Stimulated activated effector memory CD8-positive, alpha-beta T cell treated with anti-CD3 and anti-CD28 coated beads, Interleukin-12 subunit alpha, Interleukin-12 subunit beta, amount 100 ng/mL, for 72 hours (primary cell): ENCODE data around the gene BICDL2.
A peak's percentile ranks its signal among the peaks of the same experiment; 100 is the strongest.
"Not testable (repeated sequence)": the region's sequence is repeated elsewhere in the genome, so short reads cannot be mapped to it uniquely, and the experiment has no call there.

Experiments
- ATAC-seq: fragments of 150-1000 bp; cut with Tn5 transposase; 2 replicates; pipeline ENCODE4 v1.10.0; 2021
- DNase-seq, 2 donors: peaks; one replicate each; pipeline ENCODE4 v3.0.0; 2021 to 2022; ENCODE audit warnings: low spot score in 2 of 2
- H3K27ac Mint-ChIP-seq: one replicate; pipeline ENCODE4 v1.8.0; 2022; ENCODE audit warnings: mild to moderate bottlenecking, mixed read lengths
- H3K36me3 Mint-ChIP-seq: one replicate; pipeline ENCODE4 v1.8.0; 2022; ENCODE audit warnings: mild to moderate bottlenecking, mixed read lengths
- H3K4me1 Mint-ChIP-seq: one replicate; pipeline ENCODE4 v1.8.0; 2022; ENCODE audit warnings: mixed read lengths
- H3K4me3 Mint-ChIP-seq: one replicate; pipeline ENCODE4 v1.8.0; 2022; ENCODE audit warnings: mild to moderate bottlenecking, mixed read lengths
- H3K9me3 Mint-ChIP-seq: one replicate; pipeline ENCODE4 v1.8.0; 2022; ENCODE audit warnings: mixed read lengths

The BICDL2 gene, protein sequence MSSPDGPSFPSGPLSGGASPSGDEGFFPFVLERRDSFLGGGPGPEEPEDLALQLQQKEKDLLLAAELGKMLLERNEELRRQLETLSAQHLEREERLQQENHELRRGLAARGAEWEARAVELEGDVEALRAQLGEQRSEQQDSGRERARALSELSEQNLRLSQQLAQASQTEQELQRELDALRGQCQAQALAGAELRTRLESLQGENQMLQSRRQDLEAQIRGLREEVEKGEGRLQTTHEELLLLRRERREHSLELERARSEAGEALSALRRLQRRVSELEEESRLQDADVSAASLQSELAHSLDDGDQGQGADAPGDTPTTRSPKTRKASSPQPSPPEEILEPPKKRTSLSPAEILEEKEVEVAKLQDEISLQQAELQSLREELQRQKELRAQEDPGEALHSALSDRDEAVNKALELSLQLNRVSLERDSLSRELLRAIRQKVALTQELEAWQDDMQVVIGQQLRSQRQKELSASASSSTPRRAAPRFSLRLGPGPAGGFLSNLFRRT

DNA sequence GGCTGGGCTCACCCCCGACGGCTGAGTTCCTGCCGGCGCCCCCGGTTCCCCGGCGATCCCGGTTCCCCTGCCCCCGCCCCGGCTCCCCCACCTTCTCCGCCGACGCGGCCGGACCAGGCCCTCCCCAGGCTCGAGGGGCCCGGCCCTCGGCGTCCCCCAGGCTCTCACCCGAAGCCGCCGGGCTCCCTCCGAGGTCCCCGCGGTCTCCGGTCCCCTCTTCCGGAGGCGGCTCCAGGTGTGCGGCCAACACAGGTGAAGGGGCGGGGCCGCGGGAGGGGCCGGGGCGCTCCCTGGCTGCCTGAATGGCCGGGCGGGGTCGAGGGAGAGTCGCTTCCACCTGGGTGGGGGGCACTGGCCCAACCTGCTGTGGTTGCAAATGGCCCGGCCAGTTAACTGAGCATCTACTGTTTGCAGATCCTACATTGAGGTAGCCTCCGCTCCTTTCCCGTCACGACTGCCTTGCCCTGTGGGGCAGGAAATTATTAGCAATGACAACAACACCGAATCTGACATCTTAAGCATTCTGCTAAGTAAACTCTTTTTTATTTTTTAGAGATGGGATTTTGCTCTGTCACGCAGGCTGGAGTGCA, at the start of gene BICDL2:
Gene BICDL2 (minus strand): TSS at position 219 of the 590 bp plus-strand sequence. CDS start 1,448 bp downstream, outside the sequence.
- peak within 1 kb of the TSS; percentile 45 for H3K27ac Mint-ChIP-seq
- no peaks in the 10 kb centered on the region for H3K36me3 Mint-ChIP-seq
- peak within 1 kb of the TSS; percentile 30 for H3K4me3 Mint-ChIP-seq
- H3K4me1 Mint-ChIP-seq: peaks cover 17% of the 10 kb centered on the region
- no peak for ATAC-seq
- DNase-seq: no peak
- H3K9me3 Mint-ChIP-seq: no peaks in the 10 kb centered on the region

DNA sequence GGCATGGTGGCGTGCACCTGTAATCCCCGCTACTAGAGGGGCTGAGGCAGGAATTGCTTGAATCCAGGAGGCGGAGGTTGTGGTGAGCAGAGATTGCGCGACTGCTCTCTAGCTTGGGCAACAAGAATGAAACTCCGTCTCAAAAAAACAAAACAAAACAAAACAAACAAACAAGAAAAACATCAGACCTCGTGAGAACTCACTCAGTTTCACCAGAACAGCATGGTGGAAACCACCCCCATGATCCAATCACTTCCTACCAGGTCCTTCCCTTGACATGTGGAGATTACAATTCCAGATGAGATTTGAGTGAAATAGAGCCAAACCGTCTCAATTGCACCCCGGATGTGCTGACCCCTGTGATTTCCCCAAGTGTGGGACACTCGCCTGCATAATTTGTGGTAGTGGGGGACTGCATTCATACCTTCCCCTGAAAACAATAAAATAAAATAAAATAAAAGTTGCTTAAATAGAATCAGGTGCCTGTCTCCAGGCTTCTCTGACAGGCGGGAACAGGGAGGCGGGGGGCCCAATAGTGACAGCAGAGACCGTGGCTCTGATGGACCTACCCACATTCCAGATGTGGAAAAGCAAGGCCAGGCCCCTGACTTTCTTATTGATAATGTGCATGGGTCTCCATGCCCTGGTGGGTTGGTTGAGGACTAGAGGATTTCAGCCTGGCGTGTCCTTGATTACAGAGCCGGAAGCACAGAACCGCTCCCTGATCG, 49.3 kb upstream of the BICDL2 start:
- Mint-ChIP-seq H3K4me1 (peaks cover 50% of the 10 kb centered on the region), H3K27ac (peak overlapping the region; percentile 90), H3K4me3 (peak overlapping the region; percentile 54), H3K36me3 (peaks cover 6% of the 10 kb centered on the region), H3K9me3 (no peaks in the 10 kb centered on the region)
- ATAC-seq: no peak
- no peak for DNase-seq

DNA sequence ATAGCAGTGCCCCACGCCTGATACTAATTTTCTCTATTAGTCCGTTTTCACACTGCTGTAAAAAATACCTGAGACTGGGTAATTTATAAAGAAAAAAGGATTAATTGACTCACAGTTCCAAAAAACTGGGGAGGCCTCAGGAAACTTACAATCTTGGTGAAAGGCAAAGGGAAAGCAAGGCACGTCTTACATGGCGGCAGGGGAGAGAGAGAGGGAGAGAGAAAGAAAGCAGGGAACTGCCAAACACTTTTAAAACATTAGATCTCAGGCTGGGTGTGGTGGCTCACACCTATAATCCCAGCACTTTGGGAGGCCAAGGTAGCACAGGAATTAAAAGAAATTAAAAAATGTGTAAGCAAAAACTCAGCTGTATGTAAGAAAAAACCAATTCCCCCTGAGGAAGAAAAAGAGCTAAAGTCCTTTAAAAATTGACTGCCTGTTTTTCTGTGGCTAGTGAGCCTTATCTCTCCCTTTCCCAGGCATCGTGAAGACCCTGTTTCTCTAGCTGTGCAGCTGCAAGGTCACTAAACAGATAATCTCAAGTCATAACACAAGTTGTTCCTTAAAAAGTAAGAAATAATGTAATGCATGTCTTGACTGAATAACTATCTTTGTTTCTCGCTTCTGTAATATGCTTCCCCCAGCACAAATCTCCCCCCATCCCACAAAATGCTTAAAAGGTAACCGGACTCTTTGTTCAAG, 48.4 kb upstream of the BICDL2 start:
- no peak for DNase-seq
- peaks cover 3% of the 10 kb centered on the region for H3K9me3 Mint-ChIP-seq
- H3K27ac Mint-ChIP-seq: peak overlapping the region; percentile 64
- peaks cover 52% of the 10 kb centered on the region for H3K4me1 Mint-ChIP-seq
- no peak for ATAC-seq
- peaks cover 6% of the 10 kb centered on the region for H3K36me3 Mint-ChIP-seq
- peak overlapping the region; percentile 54 for H3K4me3 Mint-ChIP-seq

DNA sequence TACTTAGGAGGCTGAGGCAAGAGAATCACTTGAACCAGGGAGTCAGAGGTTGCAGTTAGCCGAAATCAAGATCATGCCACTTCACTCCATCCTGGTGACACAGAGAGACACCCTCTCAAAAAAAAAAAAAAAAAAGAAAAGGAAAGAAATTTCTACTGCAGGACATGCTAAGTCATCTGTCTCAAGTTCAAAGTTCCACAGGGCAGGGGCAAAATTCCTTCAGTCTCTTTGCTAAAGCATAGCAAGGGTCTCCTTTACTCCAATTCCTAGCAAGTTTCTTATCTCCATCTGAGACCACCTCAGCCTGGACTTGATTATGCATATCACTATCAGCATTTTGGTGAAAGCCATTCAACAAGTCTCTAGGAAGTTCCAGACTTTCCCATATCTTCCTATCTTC, 47.7 kb upstream of the BICDL2 start:
- H3K9me3 Mint-ChIP-seq: peaks cover 3% of the 10 kb centered on the region
- ATAC-seq: no peak
- no peak overlapping the region for H3K27ac Mint-ChIP-seq
- peaks cover 59% of the 10 kb centered on the region for H3K4me1 Mint-ChIP-seq
- no peak for DNase-seq
- peaks cover 6% of the 10 kb centered on the region for H3K36me3 Mint-ChIP-seq
- H3K4me3 Mint-ChIP-seq: no peak overlapping the region

DNA sequence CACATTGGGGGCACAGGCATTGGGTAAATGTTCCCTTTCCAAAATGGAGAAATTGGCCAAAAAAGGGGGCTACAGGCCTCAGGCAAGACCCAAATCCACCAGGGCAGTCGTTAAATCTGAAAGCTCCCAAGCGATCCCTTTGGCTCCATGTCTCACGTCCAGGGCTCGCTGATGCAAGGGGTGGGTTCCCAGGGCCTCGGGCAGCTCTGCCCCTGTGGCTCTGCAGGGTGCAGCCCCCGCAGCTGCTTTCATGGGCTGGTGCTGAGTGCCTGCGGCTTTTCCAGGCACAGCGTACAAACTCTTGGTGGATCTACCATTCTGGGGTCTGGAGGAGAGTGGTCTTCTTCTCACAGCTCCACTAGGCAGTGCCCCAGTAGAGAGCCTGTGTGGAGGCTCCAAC, 46.7 kb upstream of the BICDL2 start:
- DNase-seq, H3K9me3 Mint-ChIP-seq, H3K36me3 Mint-ChIP-seq, ATAC-seq, H3K4me3 Mint-ChIP-seq, H3K27ac Mint-ChIP-seq: not testable (repeated sequence)
- peaks cover 60% of the 10 kb centered on the region for H3K4me1 Mint-ChIP-seq

DNA sequence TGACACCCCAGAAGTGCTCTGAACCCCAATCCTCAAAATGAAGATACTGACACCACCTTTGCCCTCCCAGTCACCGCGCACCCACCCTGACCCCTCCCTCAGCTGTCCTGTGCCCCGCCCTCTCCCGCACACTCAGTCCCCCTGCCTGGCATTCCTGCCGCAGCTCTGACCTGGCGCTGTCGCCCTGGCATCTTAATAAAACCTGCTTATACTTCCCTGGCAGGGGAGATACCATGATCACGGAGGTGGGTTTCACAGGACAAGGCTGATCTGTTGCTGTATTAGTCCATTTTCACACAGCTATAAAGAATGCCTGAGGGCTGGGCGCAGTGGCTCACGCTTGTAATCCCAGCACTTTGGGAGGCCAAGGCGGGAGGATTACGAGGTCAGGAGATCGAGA, 45.2 kb upstream of the BICDL2 start:
- Mint-ChIP-seq H3K4me1 (peaks cover 60% of the 10 kb centered on the region), H3K36me3 (peaks cover 16% of the 10 kb centered on the region)
- not testable (repeated sequence) for ATAC-seq, H3K9me3 Mint-ChIP-seq, H3K4me3 Mint-ChIP-seq, DNase-seq, H3K27ac Mint-ChIP-seq

DNA sequence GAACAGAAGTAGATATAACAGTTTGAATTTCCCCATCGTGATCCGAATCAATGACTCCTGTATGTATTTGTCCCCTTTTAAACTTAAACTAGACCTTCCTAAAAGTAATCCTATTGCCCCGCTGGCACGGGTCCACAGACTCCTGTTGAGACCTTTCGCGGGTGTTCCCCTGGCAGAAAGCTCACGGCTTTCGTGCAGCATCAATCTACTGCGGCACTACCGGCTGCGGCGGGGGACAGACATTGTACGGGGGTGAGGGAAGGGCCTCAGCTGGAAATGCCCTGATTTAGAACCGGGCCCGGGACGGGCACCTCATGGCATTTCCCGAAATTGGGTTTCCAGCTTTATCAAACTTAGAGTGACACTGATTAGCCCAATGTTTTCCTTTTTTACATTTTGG, 43.3 kb upstream of the BICDL2 start:
- Mint-ChIP-seq H3K27ac (peak overlapping the region; percentile 87), H3K4me3 (no peak overlapping the region), H3K9me3 (peaks cover 5% of the 10 kb centered on the region), H3K4me1 (peaks cover 76% of the 10 kb centered on the region), H3K36me3 (peaks cover 35% of the 10 kb centered on the region)
- no peak for DNase-seq
- ATAC-seq: no peak

DNA sequence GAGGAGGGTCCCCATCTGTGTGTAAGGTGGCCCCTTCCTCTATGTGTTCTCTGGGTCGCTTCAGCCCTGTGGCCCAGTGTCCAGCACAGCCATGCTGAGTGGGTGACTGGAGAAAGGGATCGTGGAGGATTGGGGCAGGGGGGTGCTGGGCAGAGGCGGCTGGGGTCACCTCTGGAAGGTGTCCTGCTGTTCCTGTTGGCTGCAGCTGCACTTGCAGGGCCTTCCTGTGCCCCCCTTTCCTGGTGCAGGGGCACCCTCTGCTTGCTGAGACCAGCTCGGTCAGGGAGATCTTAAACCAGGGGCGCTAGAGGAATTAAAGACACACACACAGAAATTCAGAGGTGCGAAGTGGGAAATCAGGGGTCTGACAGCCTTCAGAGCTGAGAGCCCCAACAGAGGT, 39.8 kb upstream of the BICDL2 start:
- Mint-ChIP-seq H3K36me3 (peaks cover 68% of the 10 kb centered on the region), H3K27ac (peak overlapping the region; percentile 92), H3K4me3 (peak overlapping the region; percentile 78), H3K9me3 (peaks cover 5% of the 10 kb centered on the region), H3K4me1 (peaks cover 86% of the 10 kb centered on the region)
- DNase-seq (peak in 1 of 2 donors; percentile 71), ATAC-seq (no peak)

DNA sequence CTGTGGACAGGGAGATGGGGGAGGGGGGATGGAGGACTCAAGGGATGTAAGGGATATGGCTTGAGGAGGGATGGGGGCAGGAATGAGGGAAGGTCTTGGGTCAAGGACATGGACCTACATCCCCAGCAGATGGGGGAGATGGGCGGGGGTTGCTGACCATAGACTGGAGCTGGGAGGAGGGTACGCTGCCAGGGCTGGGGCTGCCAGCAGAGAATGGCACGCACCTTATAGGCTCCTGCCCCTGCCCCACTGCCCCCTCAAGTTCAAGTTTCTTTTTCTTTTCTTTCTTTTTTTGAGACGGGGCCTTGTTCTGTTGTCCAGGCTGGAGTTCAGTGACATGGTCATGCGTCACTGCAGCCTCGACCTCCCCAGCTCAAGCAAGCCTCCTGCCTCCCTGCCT, 39.2 kb upstream of the BICDL2 start:
- H3K27ac Mint-ChIP-seq: peak overlapping the region; percentile 92
- peaks cover 88% of the 10 kb centered on the region for H3K4me1 Mint-ChIP-seq
- not testable (repeated sequence) for H3K9me3 Mint-ChIP-seq, ATAC-seq
- H3K4me3 Mint-ChIP-seq: peak overlapping the region; percentile 78
- peaks cover 74% of the 10 kb centered on the region for H3K36me3 Mint-ChIP-seq
- DNase-seq: peak in 1 of 2 donors; percentile 67

DNA sequence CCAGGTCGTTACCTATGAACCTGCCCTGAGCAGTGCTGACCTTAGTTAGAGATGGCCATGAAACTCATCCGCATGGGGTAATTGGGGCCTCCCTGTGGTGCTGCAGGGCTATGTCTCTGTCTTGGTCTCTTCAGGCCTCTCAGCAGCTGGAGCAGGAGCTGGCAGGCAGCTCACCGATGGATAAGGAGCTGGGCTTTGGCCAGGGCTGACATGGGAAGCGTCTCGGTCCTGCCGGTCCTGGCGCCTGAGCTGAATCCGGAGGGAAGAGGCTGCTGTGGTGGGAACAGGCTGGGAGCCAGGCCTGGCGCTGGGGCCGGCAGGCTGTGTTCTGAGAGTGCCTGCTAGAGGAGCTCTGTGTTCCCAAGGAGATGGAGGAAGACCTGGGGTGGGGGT, 38.8 kb upstream of the BICDL2 start:
- H3K36me3 Mint-ChIP-seq: peaks cover 78% of the 10 kb centered on the region
- H3K4me3 Mint-ChIP-seq: peak overlapping the region; percentile 78
- H3K9me3 Mint-ChIP-seq: peaks cover 2% of the 10 kb centered on the region
- DNase-seq (no peak), ATAC-seq (peak; percentile 25)
- peak overlapping the region; percentile 92 for H3K27ac Mint-ChIP-seq
- peaks cover 86% of the 10 kb centered on the region for H3K4me1 Mint-ChIP-seq

DNA sequence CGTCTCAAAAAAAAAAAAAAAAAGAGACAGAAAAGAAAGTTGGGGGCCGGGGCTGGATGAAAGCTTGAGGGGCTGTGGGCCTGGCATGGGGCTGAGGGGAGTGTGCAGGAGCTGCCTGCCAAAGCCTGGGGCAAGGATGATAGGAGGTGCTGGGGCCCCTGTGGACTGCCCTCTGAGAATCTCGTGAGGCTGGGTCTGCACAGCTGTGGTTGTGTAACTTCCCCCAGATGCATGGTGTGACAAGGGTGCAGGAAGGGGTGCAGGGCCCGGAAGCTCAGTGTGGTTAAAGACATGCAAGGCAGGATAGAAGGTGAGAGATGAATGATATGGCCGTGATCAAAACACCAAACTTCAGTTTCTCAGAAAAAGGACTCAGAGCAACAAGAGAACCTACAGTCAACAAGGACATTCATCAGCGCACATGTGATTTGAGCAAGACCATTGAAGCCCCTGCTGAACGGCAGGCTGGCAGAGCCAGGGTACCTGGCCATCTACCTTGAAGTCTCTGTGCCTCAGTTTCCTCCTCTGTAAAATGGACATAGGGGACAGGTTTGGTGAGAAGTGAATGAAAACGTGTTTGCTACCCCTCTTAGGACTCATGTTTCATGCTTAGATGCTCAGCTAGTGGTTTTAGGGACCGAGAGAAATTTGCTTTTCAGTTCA, 38.2 kb upstream of the BICDL2 start:
- Mint-ChIP-seq H3K4me1 (peaks cover 87% of the 10 kb centered on the region), H3K36me3 (peaks cover 84% of the 10 kb centered on the region), H3K9me3 (peaks cover 2% of the 10 kb centered on the region), H3K27ac (peak overlapping the region; percentile 92), H3K4me3 (peak overlapping the region; percentile 78)
- ATAC-seq (peak; percentile 84), DNase-seq (peak; percentile 62 to 91)

DNA sequence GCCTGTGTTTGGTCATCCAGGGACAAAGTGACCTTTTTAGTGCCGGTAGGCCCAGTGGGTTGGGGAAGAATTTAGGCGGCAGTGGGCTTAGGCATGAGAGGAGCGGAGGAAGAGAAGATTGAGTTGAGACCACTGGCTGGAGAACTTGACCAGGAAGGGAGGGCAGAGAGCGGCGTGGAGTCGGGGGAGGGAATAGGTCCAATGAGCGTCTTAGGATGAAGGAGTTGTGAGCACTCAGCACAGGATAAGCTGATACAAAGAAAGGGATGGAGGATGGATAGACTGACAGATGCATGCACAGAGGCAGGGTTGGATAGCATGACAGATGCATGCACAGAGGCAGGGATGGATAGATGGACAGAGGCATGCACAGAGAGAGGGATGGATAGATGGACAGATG, 36.7 kb upstream of the BICDL2 start:
- ATAC-seq (no peak), DNase-seq (no peak)
- H3K9me3 Mint-ChIP-seq: no peaks in the 10 kb centered on the region
- peaks cover 94% of the 10 kb centered on the region for H3K36me3 Mint-ChIP-seq
- H3K4me1 Mint-ChIP-seq: peaks cover 89% of the 10 kb centered on the region
- peak overlapping the region; percentile 78 for H3K4me3 Mint-ChIP-seq
- peak overlapping the region; percentile 92 for H3K27ac Mint-ChIP-seq

DNA sequence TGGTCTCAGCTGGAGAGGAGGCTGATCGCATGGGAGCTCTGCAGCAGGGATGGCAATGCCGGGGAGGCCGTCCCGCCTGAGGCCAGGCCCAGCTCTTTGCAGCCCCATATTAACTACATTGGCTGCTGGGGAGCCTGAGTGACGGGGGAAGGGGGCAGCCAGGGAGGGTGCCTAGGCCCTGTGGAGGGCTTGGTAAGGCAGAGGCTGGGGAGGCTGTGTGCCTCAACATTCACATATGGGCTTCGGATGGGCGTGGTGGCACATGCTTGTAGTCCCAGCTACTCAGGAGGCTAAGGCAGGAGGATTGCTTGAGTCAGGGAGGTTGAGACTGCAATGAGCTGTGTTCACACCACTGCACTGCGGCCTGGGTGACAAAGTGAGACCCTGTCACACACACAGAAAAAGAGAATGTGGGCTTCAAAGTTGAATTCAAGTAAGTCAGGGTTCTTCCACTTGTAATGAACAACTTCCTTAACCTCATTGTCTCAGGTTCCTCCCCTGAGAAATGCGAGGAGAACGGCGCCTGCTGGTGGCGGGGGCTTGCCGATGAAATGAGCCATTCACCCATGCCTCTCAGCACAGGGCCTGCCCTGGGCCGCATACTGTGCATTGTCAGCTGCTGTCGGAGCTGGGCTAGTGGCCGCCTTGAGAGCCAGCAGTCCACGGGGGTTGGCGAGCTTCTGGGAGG, 36.0 kb upstream of the BICDL2 start:
- DNase-seq (peak in 1 of 2 donors; percentile 78), ATAC-seq (peak; percentile 54)
- Mint-ChIP-seq H3K36me3 (peaks cover 98% of the 10 kb centered on the region), H3K4me1 (peaks cover 86% of the 10 kb centered on the region), H3K27ac (peak overlapping the region; percentile 100), H3K4me3 (peak overlapping the region; percentile 100)
- not testable (repeated sequence) for H3K9me3 Mint-ChIP-seq

DNA sequence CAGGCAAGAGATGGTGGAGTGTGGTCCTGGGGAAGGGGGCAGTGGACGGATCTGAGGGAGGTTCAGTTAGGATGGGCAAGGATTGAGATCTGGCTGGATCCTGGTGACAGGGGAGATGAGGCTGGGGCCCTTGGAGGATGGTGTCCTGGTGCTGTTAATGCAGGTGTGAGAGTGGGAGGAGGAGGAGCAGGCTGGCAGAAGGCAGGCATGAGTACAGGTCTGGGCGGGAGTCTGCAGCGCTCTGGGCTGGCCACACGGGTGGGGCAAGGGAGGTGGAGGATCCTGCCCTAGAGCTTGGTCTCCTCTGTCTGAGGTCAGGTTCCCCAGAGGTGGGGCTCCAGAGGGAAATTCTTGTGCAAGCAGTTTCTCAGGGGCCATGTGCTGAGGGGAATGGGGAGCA, 35.4 kb upstream of the BICDL2 start:
- H3K4me3 Mint-ChIP-seq: peak overlapping the region; percentile 100

More for the DNA sequence above, 35.4 kb upstream of the BICDL2 start:
- peak overlapping the region; percentile 100 for H3K27ac Mint-ChIP-seq
- peak; percentile 8 for ATAC-seq
- H3K36me3 Mint-ChIP-seq: peaks cover 98% of the 10 kb centered on the region
- not testable (repeated sequence) for H3K9me3 Mint-ChIP-seq, DNase-seq
- peaks cover 80% of the 10 kb centered on the region for H3K4me1 Mint-ChIP-seq
